Breast epithelium (tissue), 4 donors: Measurements from ENCODE around the gene LARP4. TPM values are rescaled to one million over a fixed set of nuclear protein-coding genes. Genes with fewer than 3 reads are reported as not detected.
"Not testable (repeated sequence)": the region's sequence is repeated elsewhere in the genome, so short reads cannot be mapped to it uniquely, and the experiment has no call there.

Source experiments
- DNase-seq, 2 donors: peaks; one replicate each; pipeline ENCODE4 v3.0.0-alpha.2; 2019; ENCODE audit warnings: low spot score in 2 of 2
- H3K27ac ChIP-seq, 2 donors: fragments of 200-600 bp; sonication (generic) in 1 of 2; one replicate each; pipeline ENCODE4 v1.5.1; 2016 to 2019; ENCODE audit warnings: mild to moderate bottlenecking in 1 of 2
- H3K27me3 ChIP-seq, 2 donors: fragments of 200-600 bp; sonication (generic) in 1 of 2; one replicate each; pipeline versions ENCODE4 v1.5.1 to v1.6.0; 2017 to 2019; ENCODE audit warnings: control low read depth in 1 of 2, mild to moderate bottlenecking in 1 of 2
- H3K36me3 ChIP-seq: fragments of 200-600 bp; one replicate; pipeline ENCODE4 v1.5.1; 2019
- H3K4me1 ChIP-seq, 2 donors: fragments of 200-600 bp; sonication (generic); one replicate each; pipeline ENCODE4 v1.5.1; 2016 to 2019; ENCODE audit warnings: control low read depth in 1 of 2
- H3K4me3 ChIP-seq, 3 donors: fragments of 200-600 bp; sonication (generic); 1 replicate in 2 of 3; 2 replicates in 1 of 3; pipeline ENCODE4 v1.5.1; 2016 to 2019; ENCODE audit warnings: mild to moderate bottlenecking in 3 of 3, moderate library complexity in 2 of 3
- H3K9me3 ChIP-seq, 2 donors: fragments of 200-600 bp; sonication (generic) in 1 of 2; one replicate each; pipeline ENCODE4 v1.5.1; 2016 to 2019; ENCODE audit warnings: control low read depth in 1 of 2
- CTCF ChIP-seq, 3 donors: fragments of 450-650 bp; IDR thresholded peaks; one replicate each; pipeline ENCODE4 v1.5.1; 2016 to 2017; ENCODE audit warnings: antibody characterized with exemption in 3 of 3, mild to moderate bottlenecking in 3 of 3, moderate library complexity in 3 of 3
- POLR2A ChIP-seq: fragments of 450-650 bp; IDR thresholded peaks from one replicate; pipeline ENCODE4 v1.6.1; 2016; ENCODE audit warnings: antibody characterized with exemption, mild to moderate bottlenecking, moderate library complexity
- POLR2AphosphoS5 ChIP-seq, 3 donors: sonication (generic); formaldehyde crosslinking; IDR thresholded peaks; one replicate each; pipeline ENCODE4 v1.6.1; 2017; ENCODE audit warnings: antibody characterized with exemption in 3 of 3
- intact Hi-C: fragments of 100-400 bp; cut with DNase I; formaldehyde crosslinking; loops from one replicate; pipeline ENCODE4 v1.15.1; 2023; ENCODE audit warnings: low total_unique reads
- total RNA-seq, 3 donors: library from RNA; depleted of rRNA; stranded (reverse); fragments of >200 nt; gene quantifications; one replicate each; pipeline ENCODE4 v1.1.0, GENCODE V29; 2016

The LARP4 gene
- total RNA-seq, 3 donors from 2014 or later, result 34.2 to 61.9 (median 56.3) TPM

GRCh38 chr12:50415899-50416479 is 15.3 kb downstream of the LARP4 start:
- Histone ChIP-seq H3K9me3 (no peaks in the 10 kb centered on the region), H3K4me1 (no peaks in the 10 kb centered on the region), H3K27ac (no peak overlapping the region), H3K27me3 (no peaks in the 10 kb centered on the region), H3K36me3 (no peaks in the 10 kb centered on the region), H3K4me3 (no peak overlapping the region)
- intact Hi-C loops, result no loop called here
- TF ChIP-seq POLR2A (no peak), POLR2AphosphoS5 (IDR thresholded peaks at IDR 0.05) (no peak), CTCF (IDR thresholded peaks at IDR 0.05) (no peak)
- DNase-seq, result no peak

- Histone ChIP-seq H3K4me1 (no peaks in the 10 kb centered on the region), H3K4me3 (no peak overlapping the region), H3K27ac (no peak overlapping the region), H3K27me3 (no peaks in the 10 kb centered on the region), H3K36me3 (no peaks in the 10 kb centered on the region), H3K9me3 (no peaks in the 10 kb centered on the region)
- intact Hi-C loops, result no loop called here
- TF ChIP-seq POLR2A (no peak), POLR2AphosphoS5 (IDR thresholded peaks at IDR 0.05) (no peak), CTCF (IDR thresholded peaks at IDR 0.05) (no peak)
- no peak for DNase-seq
Measured at GRCh38 chr12:50419112-50419909, 18.6 kb downstream of the LARP4 start.

- H3K9me3 ChIP-seq, intact Hi-C loops, H3K4me3 ChIP-seq, H3K27ac ChIP-seq, H3K36me3 ChIP-seq, H3K27me3 ChIP-seq, DNase-seq, H3K4me1 ChIP-seq: not testable (repeated sequence)
Measured at GRCh38 chr12:50422855-50423254, 22.2 kb downstream of the LARP4 start.

GRCh38 chr12:50423342-50423741 is 22.7 kb downstream of the LARP4 start:
- intact Hi-C loops, result not testable (repeated sequence)

GRCh38 chr12:50425589-50426258 is 25.0 kb downstream of the LARP4 start:
- H3K27me3 ChIP-seq, result no peaks in the 10 kb centered on the region
- no peak for DNase-seq
- no peak overlapping the region for H3K27ac ChIP-seq
- no peaks in the 10 kb centered on the region for H3K9me3 ChIP-seq
- no peak overlapping the region for H3K4me3 ChIP-seq
- intact Hi-C loops, result no loop called here
- no peak for TF ChIP-seq CTCF (IDR thresholded peaks at IDR 0.05)
- TF ChIP-seq POLR2A, result no peak
- no peak for TF ChIP-seq POLR2AphosphoS5 (IDR thresholded peaks at IDR 0.05)
- H3K4me1 ChIP-seq, result no peaks in the 10 kb centered on the region
- no peaks in the 10 kb centered on the region for H3K36me3 ChIP-seq

More at GRCh38 chr12:50423342-50423741, 22.7 kb downstream of the LARP4 start:
- H3K9me3 ChIP-seq, H3K4me1 ChIP-seq, DNase-seq, H3K4me3 ChIP-seq, H3K27me3 ChIP-seq, H3K27ac ChIP-seq, H3K36me3 ChIP-seq: not testable (repeated sequence)

- intact Hi-C loops, H3K9me3 ChIP-seq, H3K27ac ChIP-seq, DNase-seq, H3K4me3 ChIP-seq, H3K4me1 ChIP-seq, H3K27me3 ChIP-seq, H3K36me3 ChIP-seq: not testable (repeated sequence)
Measured at GRCh38 chr12:50431656-50432055, 31.0 kb downstream of the LARP4 start.
